NCI-H82 treated with DMSO at 0.1 percent for 48 hours (cell line): ENCODE measurements around the gene TLE2.

Experiments used
- DNase-seq: peaks from one replicate; lab custom pipeline; 2025; ENCODE audit not compliant: unreplicated experiment; lab: John Stamatoyannopoulos, UW

The TLE2 gene

GRCh38 chr19:2962018-2962670 lies 66.9 kb downstream of the TLE2 start:
- DNase-seq = peak; percentile 43

GRCh38 chr19:2960120-2960519 lies 69.0 kb downstream of the TLE2 start:
- DNase-seq = no peak

GRCh38 chr19:2957160-2957559 lies 71.9 kb downstream of the TLE2 start:
- DNase-seq = no peak

- no peak for DNase-seq
These were observed 76.1 kb downstream of the TLE2 start for GRCh38 chr19:2952953-2953481.

- DNase-seq = peak; percentile 95
These were observed 78.6 kb downstream of the TLE2 start for GRCh38 chr19:2950286-2951124.

GRCh38 chr19:2949939-2950285 lies 79.2 kb downstream of the TLE2 start:
- no peak for DNase-seq
